B cell (primary cell): Measurements from ENCODE around the gene NCOA1.

Experiments
- CTCF ChIP-seq: fragments of 200-600 bp; IDR thresholded peaks from one replicate; pipeline ENCODE4 v1.8.0; 2022; ENCODE audit warnings: antibody characterized with exemption, mild to moderate bottlenecking
- EZH2 ChIP-seq: IDR thresholded peaks from 2 replicates; pipeline ENCODE4 v1.6.1; 2012; ENCODE audit warnings: borderline replicate concordance, low read depth, mild to moderate bottlenecking, moderate library complexity, low read length; ENCODE audit not compliant: insufficient read depth, poor library complexity, severe bottlenecking

GRCh38 chr2:24739354-24740025 is 248.4 kb downstream of the NCOA1 start:
- TF ChIP-seq CTCF: no peak
- TF ChIP-seq EZH2: no peak
